Heart right ventricle (tissue), 16 donors: ENCODE measurements around the gene ZNF772. TPM values are rescaled to one million over a fixed set of nuclear protein-coding genes. Genes with fewer than 3 reads are reported as not detected.
"Not testable (repeated sequence)": the region's sequence is repeated elsewhere in the genome, so short reads cannot be mapped to it uniquely, and the experiment has no call there.

Source experiments
- ATAC-seq, 8 donors: fragments of 200-7000 bp; cut with Tn5 transposase; one replicate each; pipeline ENCODE4 v1.9.1; 2020; ENCODE audit warnings: mild to moderate bottlenecking in 8 of 8, moderate library complexity in 8 of 8, moderate number of reproducible peaks in 1 of 8
- DNase-seq, 2 donors: peaks; one replicate each; pipeline ENCODE4 v3.0.0-alpha.2; 2020
- H3K27ac ChIP-seq, 10 donors: fragments of 200-600 bp; sonication (generic) in 2 of 10; one replicate each; pipeline versions ENCODE4 v1.5.0 to v1.8.0; 2020 to 2022; ENCODE audit warnings: mild to moderate bottlenecking in 3 of 10
- H3K27me3 ChIP-seq, 7 donors: fragments of 200-600 bp; one replicate each; pipeline ENCODE4 v1.8.0; 2021 to 2022; ENCODE audit warnings: mild to moderate bottlenecking in 2 of 7
- H3K36me3 ChIP-seq, 9 donors: fragments of 200-600 bp; sonication (generic) in 1 of 9; one replicate each; pipeline versions ENCODE4 v1.5.0 to v1.8.0; 2020 to 2022; ENCODE audit warnings: mild to moderate bottlenecking in 2 of 9
- H3K4me1 ChIP-seq, 9 donors: fragments of 200-600 bp; sonication (generic) in 1 of 9; one replicate each; pipeline versions ENCODE4 v1.5.0 to v1.8.0; 2020 to 2022; ENCODE audit warnings: mild to moderate bottlenecking in 4 of 9
- H3K4me3 ChIP-seq, 10 donors: fragments of 200-600 bp; sonication (generic) in 2 of 10; one replicate each; pipeline versions ENCODE4 v1.5.0 to v1.8.0; 2020 to 2022; ENCODE audit warnings: mild to moderate bottlenecking in 7 of 10, moderate library complexity in 2 of 10
- H3K9me3 ChIP-seq, 11 donors: fragments of 200-600 bp in 10 of 11; sonication (generic) in 2 of 11; one replicate each; pipeline versions ENCODE4 v1.5.0 to v1.8.0; 2013 to 2022; ENCODE audit warnings: mild to moderate bottlenecking in 2 of 11, control low read depth in 1 of 11, moderate library complexity in 1 of 11
- WGBS, 2 donors: extraction: QIAGEN DNeasy Blood & Tissue Kit; methylation state at CpG; one replicate each; pipeline ENCODE4 v1.1.7; 2013; ENCODE audit warnings: inconsistent platforms in 1 of 2; 5-methylcytosine and 5-hydroxymethylcytosine counted together
- intact Hi-C, 10 donors: fragments of 100-400 bp; cut with DNase I; formaldehyde crosslinking; loops; one replicate each; pipeline versions ENCODE4 v1.11.1 to v1.14.2; 2022
- long read RNA-seq, 3 donors: library from polyadenylated mRNA; unstranded; transcript quantifications; one replicate each; pipeline ENCODE4 v2.0.0, GENCODE V29; 2020 to 2021
- polyA plus RNA-seq, 2 donors: library from polyadenylated mRNA; stranded (reverse); fragments of 200-250 nt; gene quantifications; one replicate each; pipeline ENCODE4 v1.2.3, GENCODE V29; 2013
- total RNA-seq, 10 donors: library from RNA; stranded (reverse); fragmentation: NEBNext Ultra II Directional in 3 of 10; extraction: Animal tissue kit (Norgen Biotek cat#: 25700) in 3 of 10; gene quantifications; one replicate each; pipeline versions ENCODE4 v1.2.1 to v1.2.4, GENCODE V29; 2021 to 2023
- TF ChIP-seq, protein P1 (sequence below), 9 donors: fragments of 200-600 bp; sonication (generic) in 2 of 9; IDR thresholded peaks; one replicate each; pipeline versions ENCODE4 v1.5.0 to v1.8.0; 2021 to 2022; ENCODE audit warnings: antibody characterized with exemption in 9 of 9, mild to moderate bottlenecking in 5 of 9, moderate library complexity in 1 of 9
- donor health status: Arrhythmogenic right ventricular cardiomyopathy.
- donor health status: ischemic (EF 13 %, LVEDD 7.1; RV severe dilation, severe dysfunction).
- donor health status: healthy with polysubstance abuse.
- donor health status: DM: no; HTN: yes; CAD: no.
- donor health status: DM: no; HTN: no; CAD: no.
- donor health status: ischemic (EF 25% LVEDD 6.9; RV normal size, moderate dysfunction).
- donor health status: ischemic (EF 25% LVEDD 5.7; RV mildly dilated, moderate dysfunction).
- donor health status: healthy.
- donor health status: DM: yes; HTN: yes; CAD: no.
- donor health status: Ischemic cardiomyopathy.
- donor health status: ischemic (EF 35%, LVEDD 5.7; RV mildly dilated, moderate dysfunction).
- donor health status: nonischemic (EF 11% LVEDD 7.7; RV severe dilation, severe dysfunction).
- donor health status: DM: yes; HTN: yes; CAD: no.
- donor health status: PGD.
- donor health status: ischemic (EF 29% LVEDD 5.4; RV normal size, mild dysfunction).
- donor health status: nonischemic (EF 23%, LVEDD 6.1; RV moderate dilation, normal function).

The ZNF772 gene
- total RNA-seq (10 to 100 TPM; 18.6 to 27.4 (median 23.2) TPM), polyA plus RNA-seq (1 to 10 TPM; 2.4 to 2.7 TPM)
- long read RNA-seq, donor 1, full-length matches to known transcripts = 14 of 15 reads
- long read RNA-seq, donor 1, partial matches to known transcripts = 0 of 15 reads
- long read RNA-seq, donor 1, other reads (novel, unspliced or antisense) = 1 of 15 reads
- long read RNA-seq, donor 2, full-length matches to known transcripts = 18 of 22 reads
- long read RNA-seq, donor 2, partial matches to known transcripts = 0 of 22 reads
- long read RNA-seq, donor 2, other reads (novel, unspliced or antisense) = 4 of 22 reads
- long read RNA-seq, donor 3, full-length matches to known transcripts = 34 of 39 reads
- long read RNA-seq, donor 3, partial matches to known transcripts = 0 of 39 reads
- long read RNA-seq, donor 3, other reads (novel, unspliced or antisense) = 5 of 39 reads

DNA sequence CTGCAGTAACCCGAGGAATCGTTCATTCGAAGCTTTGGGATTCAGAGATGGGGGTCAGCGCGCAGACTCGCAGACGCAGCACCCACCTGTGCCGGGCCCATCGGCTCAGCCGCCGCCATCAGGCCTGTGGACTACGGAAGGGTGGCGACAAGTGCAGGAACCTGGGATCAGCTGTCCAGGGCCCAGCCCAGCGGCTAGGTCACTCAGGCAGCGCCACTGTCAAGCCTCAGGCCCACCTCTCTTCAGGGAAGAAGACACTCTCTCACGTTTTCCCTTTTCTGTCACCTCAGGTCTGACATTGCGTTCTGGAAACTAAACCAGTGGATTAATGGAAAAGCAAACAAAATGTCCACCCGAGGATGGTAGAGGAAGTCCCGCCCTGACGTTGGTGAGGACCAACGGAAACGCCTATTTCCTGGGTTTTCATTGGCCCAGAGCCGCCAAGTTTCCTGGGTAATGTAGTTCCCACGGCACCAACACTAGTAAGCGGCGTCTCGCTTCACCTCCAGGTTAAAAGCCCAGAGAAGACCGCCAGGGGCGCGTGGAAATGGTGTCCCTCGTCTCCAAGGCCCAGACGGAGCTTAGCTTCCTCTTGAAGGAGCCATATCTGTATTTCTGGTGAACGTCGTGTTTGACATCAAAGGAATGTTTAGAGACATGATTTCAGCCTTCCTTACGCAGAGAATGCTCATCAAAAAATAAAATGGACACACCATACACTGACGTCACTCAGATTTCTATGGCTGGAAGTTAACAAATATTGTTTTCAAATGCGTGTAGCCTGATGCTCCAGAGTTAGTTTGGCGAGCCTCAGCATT lies at the start of gene ZNF772:
ZNF772 (minus strand) TSS at position 376 of the 818 bp plus-strand sequence; CDS start at position 119, 257 bp downstream.
- intact Hi-C loops = loop anchor here in 1 of 10 donors (2.0 kb wide), 1 partner anchor 67 kb away; the partner anchor contains the start of gene ZNF17
- DNase-seq = peak; percentile 84 to 97
- Histone ChIP-seq H3K27ac (peak within 1 kb of the TSS; percentile 28 to 94 (median 88)), H3K9me3 (peaks cover 4 to 86% (median 39%) of the 10 kb centered on the region in 11 donors), H3K27me3 (no peaks in the 10 kb centered on the region), H3K4me1 (peaks cover 0 to 17% (median 10%) of the 10 kb centered on the region in 9 donors), H3K36me3 (peaks cover 9 to 42% (median 37%) of the 10 kb centered on the region in 9 donors), H3K4me3 (peak within 1 kb of the TSS; percentile 58 to 92 (median 76))
- peak; percentile 98 to 100 (median 100) for ATAC-seq
- TF ChIP-seq, protein P1, sequence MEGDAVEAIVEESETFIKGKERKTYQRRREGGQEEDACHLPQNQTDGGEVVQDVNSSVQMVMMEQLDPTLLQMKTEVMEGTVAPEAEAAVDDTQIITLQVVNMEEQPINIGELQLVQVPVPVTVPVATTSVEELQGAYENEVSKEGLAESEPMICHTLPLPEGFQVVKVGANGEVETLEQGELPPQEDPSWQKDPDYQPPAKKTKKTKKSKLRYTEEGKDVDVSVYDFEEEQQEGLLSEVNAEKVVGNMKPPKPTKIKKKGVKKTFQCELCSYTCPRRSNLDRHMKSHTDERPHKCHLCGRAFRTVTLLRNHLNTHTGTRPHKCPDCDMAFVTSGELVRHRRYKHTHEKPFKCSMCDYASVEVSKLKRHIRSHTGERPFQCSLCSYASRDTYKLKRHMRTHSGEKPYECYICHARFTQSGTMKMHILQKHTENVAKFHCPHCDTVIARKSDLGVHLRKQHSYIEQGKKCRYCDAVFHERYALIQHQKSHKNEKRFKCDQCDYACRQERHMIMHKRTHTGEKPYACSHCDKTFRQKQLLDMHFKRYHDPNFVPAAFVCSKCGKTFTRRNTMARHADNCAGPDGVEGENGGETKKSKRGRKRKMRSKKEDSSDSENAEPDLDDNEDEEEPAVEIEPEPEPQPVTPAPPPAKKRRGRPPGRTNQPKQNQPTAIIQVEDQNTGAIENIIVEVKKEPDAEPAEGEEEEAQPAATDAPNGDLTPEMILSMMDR (IDR thresholded peaks at IDR 0.05) = peak; percentile 15 to 87 (median 72)
- WGBS, 2 donors = 5 to 8% methylated on average over 38 of the region's 38 CpGs

DNA sequence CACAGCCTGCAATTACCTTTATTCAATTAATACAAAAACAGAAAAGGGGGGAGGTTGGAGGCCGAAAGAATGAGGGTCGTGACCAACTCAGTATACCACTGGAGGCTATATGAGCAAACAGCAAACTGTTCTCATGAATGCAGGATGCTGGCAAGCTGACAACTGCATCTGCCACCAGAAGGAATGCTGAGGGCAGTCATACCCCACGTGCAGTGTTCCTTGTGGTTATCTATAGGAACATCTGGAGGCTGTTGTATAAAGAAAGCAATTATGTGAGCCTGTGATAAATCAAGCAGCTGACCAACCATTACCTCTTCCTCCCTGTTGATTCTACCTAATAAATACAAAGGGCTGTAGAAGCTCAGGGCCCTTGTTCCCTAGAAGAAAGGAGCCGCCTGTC lies 40.7 kb upstream of the ZNF772 start:
- H3K4me3 ChIP-seq, H3K4me1 ChIP-seq, H3K27me3 ChIP-seq, intact Hi-C loops, H3K27ac ChIP-seq, DNase-seq, ATAC-seq: not testable (repeated sequence)
- Histone ChIP-seq H3K9me3 (peaks cover 0 to 71% (median 11%) of the 10 kb centered on the region in 11 donors), H3K36me3 (peaks cover 0 to 59% (median 23%) of the 10 kb centered on the region in 9 donors)
- 86 to 87% methylated on average over 4 of the region's 4 CpGs for WGBS, 2 donors

DNA sequence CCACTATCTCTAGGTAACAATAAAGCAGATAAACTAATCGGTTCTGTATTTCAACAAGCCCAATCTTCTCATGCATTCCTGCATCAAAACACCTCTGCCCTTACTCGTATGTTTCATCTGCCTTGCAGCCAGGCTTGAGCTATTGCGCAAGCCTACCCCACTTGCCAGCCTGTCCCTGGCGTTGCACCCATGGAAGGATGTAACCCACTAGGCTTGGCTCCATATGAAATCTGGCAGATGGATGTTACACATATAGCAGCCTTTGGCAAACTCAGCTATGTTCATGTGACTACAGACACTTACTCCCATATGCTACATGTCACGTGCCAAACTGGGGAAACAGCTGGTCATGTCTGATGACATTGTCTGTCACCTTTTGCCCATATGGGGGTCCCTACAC lies 37.9 kb upstream of the ZNF772 start:
- TF ChIP-seq, protein P1 (IDR thresholded peaks at IDR 0.05) = no peak

DNA sequence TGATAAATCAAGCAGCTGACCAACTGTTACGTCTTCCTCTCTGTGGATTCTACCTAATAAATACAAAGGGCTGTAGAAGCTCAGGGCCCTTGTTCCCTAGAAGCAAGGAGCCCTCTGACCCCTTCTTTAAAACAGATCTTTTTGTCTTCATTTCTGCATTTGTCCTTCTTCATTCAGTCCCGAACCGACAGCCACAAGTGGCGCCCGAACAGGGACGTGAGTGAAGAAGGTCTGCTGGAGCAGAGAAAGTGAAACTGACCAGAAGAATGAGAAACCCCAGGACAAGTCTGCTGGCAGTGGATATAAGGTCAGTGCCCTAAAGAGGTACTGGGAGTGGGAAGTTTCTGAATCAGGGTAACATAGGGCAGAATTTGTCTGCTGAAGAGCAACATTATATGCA lies 35.5 kb upstream of the ZNF772 start:
- peaks cover 3 to 100% (median 49%) of the 10 kb centered on the region in 11 donors for H3K9me3 ChIP-seq
- no peak overlapping the region for H3K4me3 ChIP-seq
- WGBS, 2 donors = 97 to 98% methylated on average over 6 of the region's 6 CpGs
- no peak for DNase-seq
- H3K27ac ChIP-seq = no peak overlapping the region
- H3K36me3 ChIP-seq = peaks cover 0 to 97% (median 39%) of the 10 kb centered on the region in 9 donors
- no peaks in the 10 kb centered on the region for H3K4me1 ChIP-seq
- ATAC-seq = no peak
- no peaks in the 10 kb centered on the region for H3K27me3 ChIP-seq
- intact Hi-C loops = no loop called here
- TF ChIP-seq, protein P1 (IDR thresholded peaks at IDR 0.05) = no peak

More for the DNA sequence above, 37.9 kb upstream of the ZNF772 start:
- intact Hi-C loops = no loop called here
- ATAC-seq = no peak
- Histone ChIP-seq H3K36me3 (peaks cover 0 to 76% (median 29%) of the 10 kb centered on the region in 9 donors), H3K9me3 (peaks cover 3 to 92% (median 29%) of the 10 kb centered on the region in 11 donors), H3K27ac (no peak overlapping the region), H3K27me3 (no peaks in the 10 kb centered on the region), H3K4me3 (no peak overlapping the region), H3K4me1 (no peaks in the 10 kb centered on the region)
- no peak for DNase-seq
- WGBS, 2 donors = 84 to 90% methylated on average over 5 of the region's 5 CpGs
